HG03103 (cell line): ENCODE measurements around the gene MAP2K6.
"Not testable (repeated sequence)": the region's sequence is repeated elsewhere in the genome, so short reads cannot be mapped to it uniquely, and the experiment has no call there.

Experiments used
- ATAC-seq: cut with Tn5 transposase; IDR thresholded peaks from one replicate; pipeline ENCODE4 v1.9.1; 2021; ENCODE audit warnings: low read depth; ENCODE audit not compliant: unreplicated experiment

The MAP2K6 gene

GRCh38 chr17:69452664-69453260, 38.3 kb downstream of the MAP2K6 start:
- ATAC-seq: no peak

GRCh38 chr17:69454051-69454450, 39.6 kb downstream of the MAP2K6 start:
- no peak for ATAC-seq

DNA sequence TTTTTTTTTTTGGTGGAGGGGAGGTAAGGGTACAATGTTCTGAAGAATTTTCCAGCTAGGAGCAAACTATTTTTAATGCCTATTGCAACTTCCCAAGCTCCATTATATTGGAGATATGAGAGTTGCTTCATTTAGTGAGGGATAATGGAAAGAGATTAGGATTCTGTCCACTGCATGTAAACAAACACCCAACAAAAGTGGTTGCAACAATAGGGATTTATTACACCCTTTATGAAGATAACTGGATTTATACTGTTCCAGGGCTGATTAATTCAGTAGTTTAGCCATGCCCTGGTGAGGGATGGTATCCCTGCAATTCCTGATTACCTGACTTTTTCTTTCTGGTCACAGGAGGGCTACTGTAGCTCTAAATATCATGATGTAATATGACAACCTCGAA, 40.5 kb downstream of the MAP2K6 start:
- ATAC-seq: no peak

DNA sequence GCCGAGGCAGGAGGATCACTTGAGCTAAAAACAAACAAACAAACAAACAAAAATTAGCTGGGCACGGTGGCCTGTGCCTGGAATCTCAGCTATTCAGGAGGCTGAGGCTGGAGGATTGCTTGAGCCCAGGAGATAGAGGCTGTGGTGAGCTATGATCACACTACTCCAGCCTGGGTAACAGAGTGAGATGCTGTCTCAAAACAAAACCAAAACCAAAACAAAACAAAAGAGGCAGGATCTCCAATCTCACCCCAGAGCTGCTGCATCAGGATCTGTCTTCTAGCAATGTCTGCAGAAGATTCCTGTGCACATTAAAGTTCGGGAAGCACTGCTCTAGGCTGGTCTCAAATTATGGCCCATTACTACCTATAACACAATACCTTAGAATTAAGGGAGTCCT, 43.1 kb downstream of the MAP2K6 start:
- ATAC-seq: no peak

DNA sequence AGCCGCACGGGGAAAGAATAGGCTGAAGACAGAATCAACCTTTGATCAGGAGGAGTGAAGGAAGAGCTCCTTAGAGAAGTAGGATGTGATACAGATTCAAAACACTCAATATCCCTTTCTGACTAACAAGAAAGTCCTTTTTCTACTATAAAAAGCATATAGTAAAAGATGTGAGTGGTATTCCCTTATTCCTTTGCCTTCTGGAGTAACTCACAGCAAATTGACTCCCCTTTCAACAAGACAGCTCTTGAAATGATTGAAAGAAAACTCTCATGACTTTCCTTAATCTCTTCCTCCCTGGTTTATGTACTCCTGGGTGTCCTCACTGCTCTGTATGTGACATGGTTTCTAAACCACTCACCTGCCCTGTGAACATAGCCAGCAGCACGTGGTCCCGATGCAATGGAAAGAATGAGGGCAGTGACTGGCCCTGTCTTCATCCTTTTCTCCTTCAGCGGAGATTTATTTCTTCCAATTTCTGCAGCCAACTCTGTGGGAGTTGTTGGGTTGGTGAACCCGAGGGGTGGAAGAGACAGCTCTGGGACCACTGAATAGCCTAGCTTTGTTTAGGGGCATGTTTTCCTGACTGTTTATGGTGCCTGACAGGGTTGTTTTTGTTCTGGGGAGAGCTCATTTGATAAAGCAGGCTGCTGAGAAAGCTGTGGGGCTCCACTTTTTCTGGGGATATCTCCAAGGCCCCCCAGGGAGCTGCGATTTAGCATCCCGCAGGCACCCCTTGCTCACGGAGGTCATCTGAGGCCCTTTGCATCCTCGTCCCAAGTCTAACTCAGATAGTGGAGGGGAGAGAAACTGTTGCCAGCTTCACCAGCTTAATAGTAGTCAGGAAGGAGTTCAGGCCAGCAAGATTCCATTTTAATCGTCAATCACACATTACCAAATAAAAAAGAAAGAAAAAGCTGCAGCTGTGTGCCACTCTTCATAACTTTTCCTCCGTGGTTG, 46.7 kb downstream of the MAP2K6 start:
- no peak for ATAC-seq

- ATAC-seq: no peak
These were observed 47.5 kb downstream of the MAP2K6 start for GRCh38 chr17:69461951-69462369.

DNA sequence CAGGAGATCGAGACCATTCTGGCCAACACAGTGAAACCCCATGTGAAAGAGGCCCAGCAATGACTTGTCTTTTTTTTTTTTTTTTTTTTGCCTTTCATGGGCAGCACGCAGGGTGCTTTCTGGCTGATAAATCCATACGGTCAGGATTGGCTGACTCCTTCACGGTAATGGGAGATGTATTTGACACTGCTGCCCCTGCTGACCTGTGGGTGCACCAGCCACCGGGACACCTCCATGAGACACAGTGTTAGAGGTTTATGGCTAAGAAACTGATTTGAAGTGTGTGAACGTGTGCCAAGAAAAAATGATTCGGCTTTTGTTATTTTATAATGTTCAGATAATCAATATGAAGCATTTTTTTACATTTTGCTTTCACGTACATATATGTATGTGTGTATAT, 48.4 kb downstream of the MAP2K6 start:
- no peak for ATAC-seq

DNA sequence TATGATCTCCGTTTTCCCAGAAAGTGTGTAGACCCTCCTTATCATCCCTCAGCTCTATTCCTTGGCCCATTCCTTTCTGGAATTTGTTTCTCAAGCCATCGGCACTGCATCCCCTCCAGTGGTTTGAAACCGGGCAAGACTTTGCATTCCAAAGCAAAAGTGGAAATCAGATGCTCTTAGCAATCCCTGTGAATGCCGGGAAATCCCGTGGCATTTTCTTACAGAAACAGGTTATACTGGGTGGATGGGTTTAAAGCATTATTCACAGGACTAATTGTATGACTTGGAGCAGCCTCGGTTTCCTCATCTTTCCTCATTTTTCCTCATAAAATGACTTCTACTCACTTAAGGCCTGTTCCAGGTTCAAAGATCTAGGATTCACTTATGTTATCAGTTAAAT, 52.0 kb downstream of the MAP2K6 start:
- ATAC-seq: no peak

DNA sequence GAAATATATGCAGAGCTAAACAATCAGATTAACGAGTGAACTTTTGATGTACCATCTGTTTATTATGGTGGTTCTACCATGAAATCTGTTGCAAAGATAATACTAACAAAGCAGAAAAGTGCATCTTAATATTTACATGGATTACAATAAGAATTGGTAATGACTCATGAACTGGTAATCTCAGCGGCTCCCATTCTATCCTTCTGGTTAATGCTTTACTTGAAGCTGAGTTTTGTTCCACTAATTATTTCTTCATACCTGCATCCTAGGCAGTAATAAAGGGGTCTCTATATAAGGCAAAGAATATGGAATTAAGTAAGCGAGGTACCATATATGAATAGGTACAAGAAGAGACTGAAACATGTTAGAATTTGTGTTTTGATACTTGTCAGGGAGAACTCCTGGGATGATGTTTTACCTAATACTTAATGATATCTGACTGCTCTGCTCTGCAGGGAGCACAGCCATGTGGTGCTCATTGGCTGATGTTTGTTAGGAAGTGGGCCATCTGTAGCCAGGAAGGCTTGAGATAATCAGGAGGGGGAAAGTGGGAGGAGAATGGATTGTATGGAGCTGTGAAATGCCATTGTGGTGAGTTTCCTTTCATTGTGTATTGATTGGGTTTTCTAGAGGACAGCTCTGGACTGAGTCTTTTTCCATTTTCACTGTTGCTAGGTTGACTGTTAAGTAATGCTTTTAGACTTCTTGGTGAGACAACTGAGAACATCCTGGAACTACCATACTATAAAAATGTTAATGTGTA, 52.6 kb downstream of the MAP2K6 start:
- ATAC-seq: no peak

DNA sequence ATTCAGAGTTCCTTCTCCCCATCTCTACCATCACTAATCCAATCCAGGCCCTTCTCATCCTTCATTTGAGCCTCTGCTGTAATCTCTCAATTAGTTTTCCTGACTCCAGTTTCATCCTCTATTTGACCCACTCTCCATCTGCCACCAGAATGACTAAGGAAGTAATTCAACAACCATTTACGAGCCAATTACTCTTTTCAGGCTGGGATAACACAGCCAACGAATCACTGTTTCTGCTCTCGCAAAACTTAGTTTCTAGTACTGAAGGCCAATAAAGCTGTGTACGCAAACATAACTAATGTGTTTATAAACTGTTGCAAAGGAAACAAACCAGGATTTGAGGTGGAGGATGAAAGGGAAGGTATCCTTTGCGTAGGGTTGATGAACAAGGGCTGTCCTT, 53.7 kb downstream of the MAP2K6 start:
- ATAC-seq: no peak

DNA sequence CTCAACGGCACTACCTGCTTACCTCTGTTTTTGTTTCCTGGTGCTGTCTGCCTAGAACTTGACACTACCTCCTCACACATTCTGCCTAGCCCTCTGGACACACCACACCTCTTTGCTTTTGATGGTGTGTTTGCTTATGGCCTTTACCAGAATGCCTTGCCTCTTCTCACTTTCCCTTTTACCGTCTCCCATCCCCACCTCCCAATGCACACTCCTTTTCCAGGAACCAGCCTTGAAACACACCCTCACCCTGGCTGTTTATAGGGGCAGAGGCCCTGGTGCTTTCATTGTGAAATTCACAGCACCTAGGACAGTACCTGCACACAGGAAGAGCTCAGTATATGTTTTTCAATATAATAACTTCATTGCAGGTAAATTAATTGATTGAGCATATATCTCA, 56.2 kb downstream of the MAP2K6 start:
- no peak for ATAC-seq

GRCh38 chr17:69471406-69471805, 56.9 kb downstream of the MAP2K6 start:
- ATAC-seq: no peak

GRCh38 chr17:69473841-69474831, 59.6 kb downstream of the MAP2K6 start:
- ATAC-seq: no peak

DNA sequence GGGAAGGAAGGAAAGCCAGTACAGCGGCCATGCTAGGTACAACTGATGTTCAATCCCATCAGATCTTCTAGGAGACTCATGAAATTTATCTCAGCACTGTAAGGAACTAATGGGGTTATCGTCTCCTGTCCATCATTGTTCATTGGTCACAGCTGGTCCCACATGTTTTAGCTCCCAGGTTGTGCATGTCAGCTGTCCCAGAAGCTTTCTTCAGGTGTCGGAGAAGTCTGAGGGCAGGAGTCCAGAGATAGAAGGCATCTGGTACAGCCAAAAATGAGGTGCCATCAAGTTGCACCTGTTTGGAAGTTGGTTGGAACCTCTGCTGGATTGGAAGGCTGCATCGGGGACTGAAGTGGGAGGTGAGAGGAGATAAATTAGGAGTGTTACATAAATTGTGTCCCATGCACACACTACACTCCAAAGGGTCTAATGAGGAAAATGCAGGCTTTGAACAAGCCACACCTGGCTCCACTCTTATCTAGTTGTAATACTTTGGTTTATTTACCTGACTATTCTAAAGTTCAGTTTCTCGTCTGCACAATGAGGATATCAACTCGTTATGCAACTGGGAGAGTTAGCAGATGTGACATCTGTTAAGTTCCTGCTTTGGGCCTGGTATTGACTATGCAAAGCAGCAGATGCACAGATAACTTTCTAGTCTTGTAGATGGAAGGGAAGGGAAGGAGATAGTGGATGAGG, 62.9 kb downstream of the MAP2K6 start:
- no peak for ATAC-seq

- ATAC-seq: no peak
These were observed 63.4 kb downstream of the MAP2K6 start for GRCh38 chr17:69477903-69478266.

GRCh38 chr17:69478916-69479315, 64.4 kb downstream of the MAP2K6 start:
- ATAC-seq: no peak

DNA sequence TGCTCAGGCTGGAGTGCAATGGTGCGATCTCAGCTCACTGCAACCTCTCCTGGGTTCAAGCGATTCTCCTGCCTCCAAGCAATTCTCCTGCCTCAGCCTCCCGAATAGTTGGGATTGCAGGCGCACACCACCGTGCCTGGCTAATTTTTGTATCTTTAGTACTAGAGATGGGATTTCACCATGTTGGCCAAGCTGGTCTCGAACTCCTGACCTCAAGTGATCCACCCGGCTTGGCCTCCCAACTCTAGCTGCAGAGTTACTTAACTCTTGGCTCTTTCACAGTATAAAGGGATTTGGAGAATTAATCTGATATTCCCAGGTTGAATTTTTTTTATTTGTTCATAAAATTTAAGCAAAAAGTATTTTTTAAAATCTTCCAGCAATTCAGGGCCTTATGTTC, 65.3 kb downstream of the MAP2K6 start:
- ATAC-seq: not testable (repeated sequence)

DNA sequence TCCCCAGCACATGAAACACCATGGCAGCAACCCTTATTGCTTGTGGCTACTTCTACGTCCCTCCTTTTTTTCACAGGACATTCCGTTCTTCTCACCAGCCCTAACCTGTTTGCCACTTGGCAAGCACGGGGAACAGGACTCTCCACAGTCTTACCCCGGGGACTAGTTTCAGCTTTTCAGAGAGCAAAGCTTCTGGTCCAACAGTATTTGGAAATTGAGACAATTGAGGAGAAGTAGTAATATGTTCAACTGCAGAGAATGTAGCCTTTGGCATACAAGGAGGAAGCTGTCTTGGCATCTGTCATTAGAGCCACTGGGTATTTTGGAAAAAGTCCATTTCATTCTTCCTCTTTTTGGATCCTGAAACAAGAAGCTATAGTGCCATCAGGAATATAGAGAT, 65.7 kb downstream of the MAP2K6 start:
- ATAC-seq: no peak

GRCh38 chr17:69485251-69485661, 70.8 kb downstream of the MAP2K6 start:
- ATAC-seq: no peak
